Stimulated activated memory B cell treated with anti-CD40 and anti-IgM and Interleukin-4, amounts not matched to agents 10 μg/mL and 1 μg/mL and 100 μg/mL, for 72 hours (primary cell): Measurements from ENCODE around the gene KCNK13.

Experiments
- ATAC-seq: fragments of 150-1000 bp; cut with Tn5 transposase; 2 replicates; pipeline ENCODE4 v1.10.0; 2021
- H3K27ac Mint-ChIP-seq: one replicate; pipeline ENCODE4 v1.8.0; 2022; ENCODE audit warnings: mild to moderate bottlenecking, mixed read lengths
- H3K27me3 Mint-ChIP-seq: one replicate; pipeline ENCODE4 v1.8.0; 2022; ENCODE audit warnings: mixed read lengths
- H3K36me3 Mint-ChIP-seq: one replicate; pipeline ENCODE4 v1.8.0; 2022; ENCODE audit warnings: mixed read lengths
- H3K4me1 Mint-ChIP-seq: one replicate; pipeline ENCODE4 v1.8.0; 2022; ENCODE audit warnings: mixed read lengths
- H3K4me3 Mint-ChIP-seq: one replicate; pipeline ENCODE4 v1.8.0; 2022; ENCODE audit warnings: mild to moderate bottlenecking, moderate library complexity, mixed read lengths
- H3K9me3 Mint-ChIP-seq: one replicate; pipeline ENCODE4 v1.8.0; 2022; ENCODE audit warnings: mixed read lengths

Gene KCNK13

GRCh38 chr14:90139199-90139598, 77.4 kb downstream of the KCNK13 start:
- no peaks in the 10 kb centered on the region for H3K4me1 Mint-ChIP-seq
- H3K27me3 Mint-ChIP-seq: peaks cover 14% of the 10 kb centered on the region
- peaks cover 2% of the 10 kb centered on the region for H3K9me3 Mint-ChIP-seq
- H3K4me3 Mint-ChIP-seq: no peak overlapping the region
- no peaks in the 10 kb centered on the region for H3K36me3 Mint-ChIP-seq
- no peak overlapping the region for H3K27ac Mint-ChIP-seq
- no peak for ATAC-seq

DNA sequence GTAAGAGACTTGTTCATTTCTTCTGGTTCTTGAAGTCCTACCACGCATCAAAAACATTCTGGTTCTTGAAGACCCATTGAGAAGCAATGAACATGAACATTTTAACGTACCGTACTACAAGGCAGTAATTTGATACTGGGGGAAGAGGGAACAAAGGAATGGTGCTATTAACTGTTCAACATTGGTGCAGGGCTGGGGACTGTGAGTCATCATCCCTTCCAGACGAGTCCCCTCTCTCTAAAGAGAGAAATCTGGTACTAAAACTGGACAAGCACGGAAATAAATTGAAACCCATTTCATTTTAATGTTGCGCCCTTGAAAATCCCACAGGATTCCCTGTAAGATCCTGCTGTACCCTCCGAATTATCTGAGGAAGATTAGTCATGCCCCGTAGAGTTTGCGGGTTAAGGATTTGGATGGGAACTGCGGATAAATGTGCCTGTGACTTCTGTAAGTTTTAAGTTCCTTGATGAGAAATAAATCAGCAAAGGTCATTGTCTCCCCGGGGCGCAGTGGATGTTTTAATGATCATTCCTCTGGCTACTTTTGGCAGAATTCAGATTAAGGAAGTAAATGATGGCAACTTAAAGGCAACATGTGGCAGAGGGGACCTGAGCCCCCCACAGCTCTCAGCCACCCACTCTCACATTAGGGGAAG, 78.6 kb downstream of the KCNK13 start:
- H3K4me3 Mint-ChIP-seq: no peak overlapping the region
- ATAC-seq: no peak
- no peaks in the 10 kb centered on the region for H3K36me3 Mint-ChIP-seq
- peaks cover 12% of the 10 kb centered on the region for H3K27me3 Mint-ChIP-seq
- H3K4me1 Mint-ChIP-seq: no peaks in the 10 kb centered on the region
- H3K27ac Mint-ChIP-seq: no peak overlapping the region
- H3K9me3 Mint-ChIP-seq: peaks cover 2% of the 10 kb centered on the region

GRCh38 chr14:90140956-90141316, 79.1 kb downstream of the KCNK13 start:
- Mint-ChIP-seq H3K27me3 (peaks cover 7% of the 10 kb centered on the region), H3K4me3 (no peak overlapping the region), H3K27ac (no peak overlapping the region), H3K36me3 (no peaks in the 10 kb centered on the region), H3K9me3 (peaks cover 2% of the 10 kb centered on the region), H3K4me1 (no peaks in the 10 kb centered on the region)
- ATAC-seq: no peak

GRCh38 chr14:90153429-90153828, 91.6 kb downstream of the KCNK13 start:
- Mint-ChIP-seq H3K36me3 (no peaks in the 10 kb centered on the region), H3K9me3 (peaks cover 15% of the 10 kb centered on the region), H3K27ac (no peak overlapping the region), H3K27me3 (peaks cover 36% of the 10 kb centered on the region), H3K4me1 (no peaks in the 10 kb centered on the region), H3K4me3 (no peak overlapping the region)
- ATAC-seq: no peak

DNA sequence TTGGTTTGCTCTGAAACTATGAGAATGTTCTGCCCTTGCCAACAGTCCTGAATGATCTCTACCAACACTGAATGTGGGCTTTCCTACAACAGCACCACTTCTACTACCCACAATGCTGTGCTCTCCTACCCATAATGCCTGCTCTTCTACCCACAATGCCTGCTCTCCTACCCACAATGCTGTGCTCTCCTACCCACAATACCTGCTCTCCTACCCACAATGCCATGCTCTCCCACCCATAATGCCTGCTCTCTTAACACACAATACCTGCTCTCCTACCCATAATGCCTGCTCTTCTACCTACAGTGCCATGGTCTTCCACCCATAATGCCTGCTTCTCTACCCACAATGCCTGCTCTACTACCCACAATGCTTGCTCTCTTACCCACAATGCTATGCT, 92.3 kb downstream of the KCNK13 start:
- ATAC-seq: no peak
- Mint-ChIP-seq H3K9me3 (peaks cover 15% of the 10 kb centered on the region), H3K27ac (no peak overlapping the region), H3K4me1 (no peaks in the 10 kb centered on the region), H3K27me3 (peaks cover 29% of the 10 kb centered on the region), H3K4me3 (no peak overlapping the region), H3K36me3 (no peaks in the 10 kb centered on the region)

GRCh38 chr14:90159146-90159545, 97.4 kb downstream of the KCNK13 start:
- H3K27me3 Mint-ChIP-seq: peaks cover 36% of the 10 kb centered on the region
- no peaks in the 10 kb centered on the region for H3K36me3 Mint-ChIP-seq
- H3K4me1 Mint-ChIP-seq: no peaks in the 10 kb centered on the region
- no peak overlapping the region for H3K27ac Mint-ChIP-seq
- no peak overlapping the region for H3K4me3 Mint-ChIP-seq
- peaks cover 8% of the 10 kb centered on the region for H3K9me3 Mint-ChIP-seq
- no peak for ATAC-seq

- Mint-ChIP-seq H3K9me3 (peaks cover 5% of the 10 kb centered on the region), H3K36me3 (no peaks in the 10 kb centered on the region), H3K4me3 (no peak overlapping the region), H3K4me1 (no peaks in the 10 kb centered on the region), H3K27me3 (peaks cover 36% of the 10 kb centered on the region), H3K27ac (no peak overlapping the region)
- no peak for ATAC-seq
Measured at GRCh38 chr14:90159688-90160087, 97.9 kb downstream of the KCNK13 start.

GRCh38 chr14:90161129-90161528, 99.3 kb downstream of the KCNK13 start:
- no peak for ATAC-seq
- Mint-ChIP-seq H3K36me3 (no peaks in the 10 kb centered on the region), H3K27ac (no peak overlapping the region), H3K4me3 (no peak overlapping the region), H3K4me1 (no peaks in the 10 kb centered on the region), H3K27me3 (peaks cover 21% of the 10 kb centered on the region), H3K9me3 (peaks cover 6% of the 10 kb centered on the region)

DNA sequence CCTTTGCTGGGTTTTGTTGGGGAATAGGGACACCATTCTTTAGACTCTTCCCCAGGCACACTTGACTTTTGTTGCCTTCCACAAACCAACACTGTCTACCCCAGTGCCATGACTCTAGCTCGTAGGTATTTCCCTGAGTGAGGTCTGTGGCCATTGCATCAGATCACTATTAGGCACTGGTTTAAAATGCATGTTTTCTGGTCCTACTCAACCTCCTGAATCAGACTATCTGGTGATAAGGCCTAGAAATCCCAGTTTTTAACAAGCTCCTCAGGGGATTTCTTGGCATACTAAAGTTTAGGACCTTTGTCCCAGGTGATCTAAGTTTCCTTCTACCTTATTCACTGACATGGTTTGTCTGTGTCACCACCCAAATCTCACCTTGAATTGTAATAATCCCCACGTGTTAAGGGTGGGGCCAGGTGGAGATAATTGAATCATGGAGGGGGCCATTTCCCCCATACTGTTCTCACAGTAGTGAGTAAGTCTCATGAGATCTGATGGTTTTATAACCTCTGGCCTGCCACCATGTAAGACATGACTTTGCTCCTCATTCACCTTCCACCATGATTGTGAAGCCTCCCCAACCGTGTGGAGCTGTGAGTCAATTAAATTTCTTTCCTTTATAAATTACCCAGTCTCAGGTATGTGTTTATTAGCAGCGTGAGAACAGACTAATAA, 106.8 kb downstream of the KCNK13 start:
- Mint-ChIP-seq H3K4me1 (no peaks in the 10 kb centered on the region), H3K27ac (no peak overlapping the region), H3K36me3 (no peaks in the 10 kb centered on the region), H3K9me3 (peaks cover 8% of the 10 kb centered on the region), H3K27me3 (peaks cover 32% of the 10 kb centered on the region), H3K4me3 (no peak overlapping the region)
- ATAC-seq: no peak

DNA sequence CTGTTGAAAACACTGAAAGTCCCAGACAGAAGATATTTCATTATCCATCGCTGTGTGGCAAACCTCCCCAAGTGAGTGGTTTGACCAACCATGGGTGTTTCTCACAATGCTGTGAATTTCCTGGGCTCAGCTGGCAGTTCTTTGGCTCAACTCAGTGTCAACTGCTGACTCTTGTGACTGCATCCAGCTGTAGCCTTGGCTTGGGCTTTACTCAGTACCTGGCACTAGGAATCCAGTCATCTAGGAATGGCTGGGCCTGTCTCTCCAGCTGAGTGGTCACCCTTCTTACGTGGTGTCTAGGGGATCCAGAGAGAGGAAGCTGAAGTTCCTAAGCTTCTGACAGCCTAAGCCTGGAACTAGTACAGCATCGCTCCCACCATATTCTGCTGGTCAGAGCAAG, 113.8 kb downstream of the KCNK13 start:
- Mint-ChIP-seq H3K4me3 (no peak overlapping the region), H3K36me3 (no peaks in the 10 kb centered on the region), H3K27me3 (peaks cover 26% of the 10 kb centered on the region), H3K9me3 (peaks cover 6% of the 10 kb centered on the region), H3K27ac (no peak overlapping the region), H3K4me1 (no peaks in the 10 kb centered on the region)
- ATAC-seq: no peak

DNA sequence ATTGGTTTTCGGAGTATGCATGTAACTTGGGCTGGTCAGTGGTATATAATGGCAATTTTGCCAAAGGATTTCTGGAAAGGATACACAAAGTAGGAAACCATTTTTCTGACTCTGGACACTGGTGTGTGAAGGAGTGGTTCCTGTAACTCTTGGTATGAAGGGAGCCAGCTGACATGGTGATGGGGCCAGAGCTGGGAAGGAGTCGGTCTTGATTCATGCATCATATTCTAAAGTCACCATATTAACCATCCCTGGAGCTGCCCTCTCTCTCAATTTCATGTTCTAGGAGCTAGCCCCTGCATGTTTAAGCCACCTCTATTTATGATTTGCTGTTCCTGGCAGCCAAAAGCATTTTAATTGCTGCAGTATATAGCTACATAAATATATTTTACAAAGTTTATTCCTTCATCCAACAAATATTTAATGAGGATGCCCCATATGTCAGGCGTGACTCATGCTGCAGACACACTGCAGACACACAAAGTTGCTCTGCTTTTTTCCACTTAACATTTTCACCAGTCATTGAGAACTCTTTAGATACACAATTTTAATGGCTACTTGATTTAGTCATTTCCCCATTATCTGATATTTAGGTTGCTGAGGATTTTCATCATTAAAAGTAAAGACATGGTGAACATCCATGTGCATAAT, 115.9 kb downstream of the KCNK13 start:
- H3K4me3 Mint-ChIP-seq: no peak overlapping the region
- ATAC-seq: no peak
- no peaks in the 10 kb centered on the region for H3K4me1 Mint-ChIP-seq
- no peak overlapping the region for H3K27ac Mint-ChIP-seq
- H3K36me3 Mint-ChIP-seq: no peaks in the 10 kb centered on the region
- H3K27me3 Mint-ChIP-seq: peaks cover 11% of the 10 kb centered on the region
- peaks cover 6% of the 10 kb centered on the region for H3K9me3 Mint-ChIP-seq

- H3K36me3 Mint-ChIP-seq: no peaks in the 10 kb centered on the region
- H3K4me1 Mint-ChIP-seq: no peaks in the 10 kb centered on the region
- no peak for ATAC-seq
- H3K27ac Mint-ChIP-seq: no peak overlapping the region
- peaks cover 15% of the 10 kb centered on the region for H3K27me3 Mint-ChIP-seq
- no peak overlapping the region for H3K4me3 Mint-ChIP-seq
- no peaks in the 10 kb centered on the region for H3K9me3 Mint-ChIP-seq
Measured at GRCh38 chr14:90179357-90179756, 117.6 kb downstream of the KCNK13 start.

- H3K4me1 Mint-ChIP-seq: no peaks in the 10 kb centered on the region
- H3K27me3 Mint-ChIP-seq: peaks cover 20% of the 10 kb centered on the region
- no peak for ATAC-seq
- no peaks in the 10 kb centered on the region for H3K9me3 Mint-ChIP-seq
- H3K4me3 Mint-ChIP-seq: no peak overlapping the region
- no peak overlapping the region for H3K27ac Mint-ChIP-seq
- no peaks in the 10 kb centered on the region for H3K36me3 Mint-ChIP-seq
Measured at GRCh38 chr14:90179809-90180779, 118.3 kb downstream of the KCNK13 start.

GRCh38 chr14:90184094-90184493, 122.3 kb downstream of the KCNK13 start:
- no peak overlapping the region for H3K27ac Mint-ChIP-seq

More at GRCh38 chr14:90184094-90184493, 122.3 kb downstream of the KCNK13 start:
- Mint-ChIP-seq H3K4me1 (no peaks in the 10 kb centered on the region), H3K4me3 (no peak overlapping the region), H3K27me3 (peaks cover 20% of the 10 kb centered on the region), H3K36me3 (no peaks in the 10 kb centered on the region), H3K9me3 (peaks cover 3% of the 10 kb centered on the region)
- ATAC-seq: no peak
